ENCODE results near the gene BTG1. TPM values are rescaled to one million over a fixed set of nuclear protein-coding genes. Genes with fewer than 3 reads are reported as not detected.

Gene BTG1
- total and polyA plus RNA-seq, 9 of the 15 experiments (the other 6 are each of a cell fraction or from before 2014, with no cell fraction given), result 3.7 to 28.6 (median 7.4) TPM

DNA sequence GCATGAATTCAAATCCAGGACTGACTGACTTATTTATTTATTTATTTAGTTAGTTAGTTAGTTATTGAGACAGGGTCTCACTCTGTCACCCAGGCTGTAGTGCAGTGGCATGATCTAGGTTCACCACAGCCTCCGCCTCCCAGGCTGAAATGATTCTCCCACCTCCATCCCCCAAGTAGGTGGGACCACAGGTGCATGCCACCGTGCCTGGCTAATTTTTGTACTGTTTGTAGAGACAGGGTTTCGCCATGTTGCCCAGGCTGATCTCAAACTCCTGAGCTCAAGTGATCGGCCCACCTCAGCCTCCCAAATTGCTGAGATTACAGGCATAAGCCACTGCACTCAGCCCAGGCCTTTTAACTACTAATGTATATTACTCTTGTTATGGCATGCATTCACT is 36.0 kb downstream of the BTG1 start (continued):
- TF ChIP-seq AFF4 (CRISPR knock-in tag; IDR thresholded peaks at IDR 0.05), result no peak

DNA sequence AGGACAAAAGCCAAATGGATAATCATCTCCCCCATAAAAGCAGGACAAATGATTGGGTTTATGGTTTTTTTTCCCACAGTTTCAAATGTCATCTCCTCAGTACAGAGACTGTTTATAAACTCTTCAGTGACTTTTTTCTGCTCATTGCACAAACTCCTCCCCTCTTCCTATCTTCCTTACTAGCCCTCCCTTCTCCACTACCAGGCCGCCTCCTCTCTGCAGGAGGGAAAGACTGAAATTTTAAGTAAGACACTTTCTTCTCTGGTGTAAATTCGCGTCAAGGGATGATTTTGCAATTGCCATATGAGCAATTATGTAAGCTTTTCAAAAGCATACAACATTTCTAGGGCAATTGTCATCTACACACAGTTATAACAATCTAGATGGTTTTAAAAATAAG is 37.0 kb downstream of the BTG1 start:
- Histone ChIP-seq H3K4me2 (ENCODE audit: insufficient read depth, low read length) (peak overlapping the region; percentile 17; the same call in 1 of the 2 replicates), H3K9ac (ENCODE audit: insufficient read depth in 1 of 2, low read depth in 2 of 2, low read length in 2 of 2) (0 out of 4 replicates have a peak overlapping the region, but pooled peaks of 1 of the 2 experiments have one; percentile 1), H4K20me1 (replicated peaks; ENCODE audit: control insufficient read depth, insufficient read depth, low read length) (no peaks in the 10 kb centered on the region), H3K9me1 (ENCODE audit: control insufficient read depth, insufficient read depth, low read length) (no peaks in the 10 kb centered on the region), H3K4me3 (no peak overlapping the region), H3K4me1 (replicated peaks in 1 of 2; ENCODE audit: control insufficient read depth in 2 of 2, insufficient read depth in 2 of 2, low read length in 2 of 2) (peaks cover 8 to 38% of the 10 kb centered on the region in 2 experiments; a peak in 4 of 5 replicates), H2AFZ (ENCODE audit: low read depth, low read length) (peak overlapping the region; percentile 73), H3K36me3 (ENCODE audit: control insufficient read depth, insufficient read depth, low read length) (no peaks in the 10 kb centered on the region), H3K9me3 (replicated peaks; ENCODE audit: control insufficient read depth, insufficient read depth, low read depth, low read length) (no peaks in the 10 kb centered on the region), H3K27ac (ENCODE audit: extremely low read depth, low read depth, low read length) (no peak overlapping the region; the same call in 2 of the 3 replicates), H3K27me3 (ENCODE audit: control insufficient read depth in 2 of 2, insufficient read depth in 2 of 2, low read length in 2 of 2) (no peaks in the 10 kb centered on the region), H3K79me2 (ENCODE audit: control insufficient read depth, insufficient read depth, low read length) (peaks cover 2% of the 10 kb centered on the region; the same call in 1 of the 3 replicates)
- FAIRE-seq (peak; percentile 72), DNase-seq (ENCODE audit: extremely low read depth in 1 of 4, low spot score in 3 of 4) (peak in 3 of 4 experiments; percentile 18 to 68 (median 58)), ATAC-seq (peak; percentile 88)
- CTCF ChIA-PET (ENCODE audit: low intra/inter-chr PET ratio), result no interaction called here
- POLR2A ChIA-PET, result no interaction called here
- in situ Hi-C loops (cut with MboI) (no loop called here), intact Hi-C loops (cut with micrococcal nuclease) (no loop called here)
- 2% methylated on average over 3 of the region's 3 CpGs for WGBS (ENCODE audit: insufficient coverage, low coverage, missing lambda C conversion rate)
- no TSS peak for BruUV-seq (replicated peaks)
- TF ChIP-seq PPARD (CRISPR knock-in tag; IDR thresholded peaks at IDR 0.05) (no peak), RAD21 (CRISPR knock-in tag; conservative IDR thresholded peaks at IDR 0.05 in 1 of 2, IDR thresholded peaks at IDR 0.05 in 1 of 2) (peak in 1 of 2 experiments; percentile 38; a peak in 2 of 4 replicates), NCOR1 (IDR thresholded peaks at IDR 0.05) (no peak), ZNF384 (IDR thresholded peaks at IDR 0.05; ENCODE audit: low read depth, low read length) (peak; percentile 54)
- TF ChIP-seq, protein P1, sequence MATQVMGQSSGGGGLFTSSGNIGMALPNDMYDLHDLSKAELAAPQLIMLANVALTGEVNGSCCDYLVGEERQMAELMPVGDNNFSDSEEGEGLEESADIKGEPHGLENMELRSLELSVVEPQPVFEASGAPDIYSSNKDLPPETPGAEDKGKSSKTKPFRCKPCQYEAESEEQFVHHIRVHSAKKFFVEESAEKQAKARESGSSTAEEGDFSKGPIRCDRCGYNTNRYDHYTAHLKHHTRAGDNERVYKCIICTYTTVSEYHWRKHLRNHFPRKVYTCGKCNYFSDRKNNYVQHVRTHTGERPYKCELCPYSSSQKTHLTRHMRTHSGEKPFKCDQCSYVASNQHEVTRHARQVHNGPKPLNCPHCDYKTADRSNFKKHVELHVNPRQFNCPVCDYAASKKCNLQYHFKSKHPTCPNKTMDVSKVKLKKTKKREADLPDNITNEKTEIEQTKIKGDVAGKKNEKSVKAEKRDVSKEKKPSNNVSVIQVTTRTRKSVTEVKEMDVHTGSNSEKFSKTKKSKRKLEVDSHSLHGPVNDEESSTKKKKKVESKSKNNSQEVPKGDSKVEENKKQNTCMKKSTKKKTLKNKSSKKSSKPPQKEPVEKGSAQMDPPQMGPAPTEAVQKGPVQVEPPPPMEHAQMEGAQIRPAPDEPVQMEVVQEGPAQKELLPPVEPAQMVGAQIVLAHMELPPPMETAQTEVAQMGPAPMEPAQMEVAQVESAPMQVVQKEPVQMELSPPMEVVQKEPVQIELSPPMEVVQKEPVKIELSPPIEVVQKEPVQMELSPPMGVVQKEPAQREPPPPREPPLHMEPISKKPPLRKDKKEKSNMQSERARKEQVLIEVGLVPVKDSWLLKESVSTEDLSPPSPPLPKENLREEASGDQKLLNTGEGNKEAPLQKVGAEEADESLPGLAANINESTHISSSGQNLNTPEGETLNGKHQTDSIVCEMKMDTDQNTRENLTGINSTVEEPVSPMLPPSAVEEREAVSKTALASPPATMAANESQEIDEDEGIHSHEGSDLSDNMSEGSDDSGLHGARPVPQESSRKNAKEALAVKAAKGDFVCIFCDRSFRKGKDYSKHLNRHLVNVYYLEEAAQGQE (IDR thresholded peaks at IDR 0.05; ENCODE audit: borderline replicate concordance), result peak; percentile 9; the same call in 1 of the 2 replicates
- TF ChIP-seq, protein P1 (CRISPR knock-in tag; IDR thresholded peaks at IDR 0.05; ENCODE audit: low read depth), result no peak

Data from K562 (cell line).